Measurements from ENCODE around the gene CEACAM18. TPM values are rescaled to one million over a fixed set of nuclear protein-coding genes. Genes with fewer than 3 reads are reported as not detected.

The CEACAM18 gene
- total and polyA plus RNA-seq, 2 of the 4 experiments (the other 2 are of a cell fraction), result not detected

GRCh38 chr19:51440052-51440451, 38.3 kb upstream of the CEACAM18 start:
- no peak overlapping the region for H2AFZ ChIP-seq (replicated peaks; ENCODE audit: low read length, poor library complexity)
- CTCF ChIA-PET, result interaction anchor here (0.8 kb wide), 1 partner anchor 13 kb away, joined by 3 read pairs; no protein-coding TSS in a partner anchor

More at GRCh38 chr19:51440052-51440451, 38.3 kb upstream of the CEACAM18 start:
- Histone ChIP-seq H3K14ac (replicated peaks; ENCODE audit: low read depth, low read length) (no peak overlapping the region), H3K4me3 (ENCODE audit: insufficient read depth, low read depth, low read length) (no peak overlapping the region), H3K79me1 (ENCODE audit: low read depth in 1 of 2, low read length in 2 of 2) (no peaks in the 10 kb centered on the region), H3K9me3 (ENCODE audit: control insufficient read depth, insufficient read depth, low read length) (peaks cover 5% of the 10 kb centered on the region), H3K36me3 (ENCODE audit: control insufficient read depth, insufficient read depth, low read length) (no peaks in the 10 kb centered on the region), H3K56ac (ENCODE audit: extremely low read depth, insufficient read depth, low read length) (no peak overlapping the region), H3K4me2 (ENCODE audit: low read depth, low read length) (no peak overlapping the region), H4K20me1 (ENCODE audit: insufficient read depth, low read length) (no peaks in the 10 kb centered on the region), H2BK5ac (ENCODE audit: low read depth, low read length, poor library complexity, severe bottlenecking) (no peak overlapping the region), H3K4me1 (ENCODE audit: control insufficient read depth, insufficient read depth, low read length) (no peaks in the 10 kb centered on the region), H3K9me1 (ENCODE audit: insufficient read depth, low read length) (no peaks in the 10 kb centered on the region), H3K23ac (ENCODE audit: low read depth, low read length) (no peak overlapping the region), H4K5ac (ENCODE audit: low read depth, low read length) (no peak overlapping the region), H2BK120ac (ENCODE audit: low read depth, low read length) (no peak overlapping the region), H2BK15ac (ENCODE audit: low read depth, low read length) (no peak overlapping the region), H3K18ac (ENCODE audit: low read depth, low read length) (no peak overlapping the region), H3K9ac (ENCODE audit: low read depth, low read length) (no peak overlapping the region), H2AK9ac (replicated peaks; ENCODE audit: low read depth, low read length, poor library complexity) (no peak overlapping the region), H3K27me3 (ENCODE audit: control insufficient read depth, insufficient read depth, low read length) (no peaks in the 10 kb centered on the region), H4K91ac (ENCODE audit: insufficient read depth, low read depth, low read length) (no peak overlapping the region), H3K27ac (ENCODE audit: insufficient read depth, low read length) (no peak overlapping the region), H2AK5ac (ENCODE audit: low read depth, low read length) (no peak overlapping the region), H2BK20ac (ENCODE audit: low read depth, low read length) (no peak overlapping the region), H3K4ac (ENCODE audit: low read depth, low read length) (no peak overlapping the region), H4K8ac (ENCODE audit: low read depth in 2 of 2, low read length in 2 of 2) (no peak overlapping the region)
- DNase-seq (no peak), ATAC-seq (ENCODE audit: low read depth) (no peak)
- intact Hi-C loops (cut with micrococcal nuclease) (no loop called here), in situ Hi-C loops (cut with MboI; ENCODE audit: low sequenced_read_pairs) (no loop called here), dilution Hi-C loops (cut with HindIII; ENCODE audit: low sequenced_read_pairs, unreplicated experiment) (no loop called here)
- POLR2A ChIA-PET (ENCODE audit: unreplicated experiment), result no interaction called here
- TF ChIP-seq MAZ (IDR thresholded peaks at IDR 0.05; ENCODE audit: borderline replicate concordance, low read depth, low read length), result no peak
- TF ChIP-seq ELK1 (IDR thresholded peaks at IDR 0.05; ENCODE audit: borderline replicate concordance, low read depth, low read length), result no peak
- no peak for TF ChIP-seq SMC3 (IDR thresholded peaks at IDR 0.05; ENCODE audit: low read depth, low read length)
- TF ChIP-seq POLR2A (IDR thresholded peaks at IDR 0.05; ENCODE audit: low read depth, low read length), result no peak
- no peak for TF ChIP-seq BHLHE40 (IDR thresholded peaks at IDR 0.05; ENCODE audit: low read depth, low read length)
- BruUV-seq (replicated peaks), result no TSS peak
- no CpG with 5 or more reads among the region's 2 CpGs for WGBS, 2 experiments (ENCODE audit: extremely low coverage in 2 of 2, insufficient read length in 1 of 2)

Data from IMR-90 (cell line).